ENCODE data around the gene GSTA2.
A peak's percentile ranks its signal among the peaks of the same experiment; 100 is the strongest.
"Not testable (repeated sequence)": the region's sequence is repeated elsewhere in the genome, so short reads cannot be mapped to it uniquely, and the experiment has no call there.

GSTA2 gene

DNA sequence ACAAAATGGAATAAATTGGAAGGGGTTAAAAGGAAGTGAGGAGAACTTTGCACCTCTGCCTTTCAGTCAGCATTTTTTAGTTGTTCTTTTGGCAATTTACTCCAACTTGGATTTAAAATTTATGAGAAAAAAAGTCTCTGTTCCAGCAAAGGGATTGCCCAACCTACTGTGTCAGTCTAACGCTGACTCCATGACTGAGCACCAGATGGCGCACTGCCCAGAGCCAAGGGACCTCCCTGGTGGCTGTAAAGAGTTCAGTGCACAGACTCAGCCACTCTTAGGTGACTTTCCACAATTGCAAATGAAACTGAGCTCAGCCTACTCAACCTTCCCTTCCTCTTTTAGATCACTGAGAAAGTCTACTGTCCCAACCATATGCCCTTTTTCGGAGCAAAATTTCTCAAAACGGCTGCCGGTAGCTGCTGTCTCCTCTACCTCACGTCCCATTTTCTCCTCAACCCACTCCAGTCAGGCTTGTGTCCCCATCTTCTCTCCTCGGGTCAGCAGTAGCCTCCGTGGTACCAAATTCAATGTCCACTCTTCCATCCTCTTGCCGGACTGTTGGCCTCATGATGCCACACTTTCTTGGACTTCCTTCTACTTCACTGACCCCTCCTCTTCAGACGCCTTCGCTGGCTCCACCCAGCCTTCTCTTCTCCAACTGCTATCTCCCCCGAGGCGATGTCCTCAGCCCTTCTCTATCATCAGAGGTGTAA is 38.7 kb downstream of the GSTA2 start:
- H3K27ac ChIP-seq = peak overlapping the region; percentile 63
- TF ChIP-seq, protein P1, sequence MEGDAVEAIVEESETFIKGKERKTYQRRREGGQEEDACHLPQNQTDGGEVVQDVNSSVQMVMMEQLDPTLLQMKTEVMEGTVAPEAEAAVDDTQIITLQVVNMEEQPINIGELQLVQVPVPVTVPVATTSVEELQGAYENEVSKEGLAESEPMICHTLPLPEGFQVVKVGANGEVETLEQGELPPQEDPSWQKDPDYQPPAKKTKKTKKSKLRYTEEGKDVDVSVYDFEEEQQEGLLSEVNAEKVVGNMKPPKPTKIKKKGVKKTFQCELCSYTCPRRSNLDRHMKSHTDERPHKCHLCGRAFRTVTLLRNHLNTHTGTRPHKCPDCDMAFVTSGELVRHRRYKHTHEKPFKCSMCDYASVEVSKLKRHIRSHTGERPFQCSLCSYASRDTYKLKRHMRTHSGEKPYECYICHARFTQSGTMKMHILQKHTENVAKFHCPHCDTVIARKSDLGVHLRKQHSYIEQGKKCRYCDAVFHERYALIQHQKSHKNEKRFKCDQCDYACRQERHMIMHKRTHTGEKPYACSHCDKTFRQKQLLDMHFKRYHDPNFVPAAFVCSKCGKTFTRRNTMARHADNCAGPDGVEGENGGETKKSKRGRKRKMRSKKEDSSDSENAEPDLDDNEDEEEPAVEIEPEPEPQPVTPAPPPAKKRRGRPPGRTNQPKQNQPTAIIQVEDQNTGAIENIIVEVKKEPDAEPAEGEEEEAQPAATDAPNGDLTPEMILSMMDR (conservative IDR thresholded peaks at IDR 0.05) = peak; percentile 68; the same call in 1 of the 2 replicates

DNA sequence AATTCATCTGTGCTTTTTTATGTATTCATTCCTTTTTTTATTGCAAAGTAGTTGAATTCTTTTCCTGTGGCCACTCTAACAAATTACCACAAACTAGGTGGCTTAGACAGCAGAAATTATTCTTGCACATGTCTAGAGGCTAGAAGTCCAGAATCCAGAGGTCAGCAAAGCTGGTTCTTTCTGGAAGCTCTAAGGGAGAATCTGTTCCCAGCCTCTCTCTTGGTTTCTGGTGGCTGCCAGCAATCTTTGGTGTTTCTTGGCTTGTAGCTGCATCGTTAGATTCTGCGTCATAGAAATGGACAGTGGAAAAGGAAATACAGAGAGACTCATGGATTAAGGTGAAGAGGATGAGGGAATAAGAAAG is 39.3 kb downstream of the GSTA2 start:
- TF ChIP-seq, protein P1 (conservative IDR thresholded peaks at IDR 0.05) = no peak
- H3K27ac ChIP-seq = no peak overlapping the region

DNA sequence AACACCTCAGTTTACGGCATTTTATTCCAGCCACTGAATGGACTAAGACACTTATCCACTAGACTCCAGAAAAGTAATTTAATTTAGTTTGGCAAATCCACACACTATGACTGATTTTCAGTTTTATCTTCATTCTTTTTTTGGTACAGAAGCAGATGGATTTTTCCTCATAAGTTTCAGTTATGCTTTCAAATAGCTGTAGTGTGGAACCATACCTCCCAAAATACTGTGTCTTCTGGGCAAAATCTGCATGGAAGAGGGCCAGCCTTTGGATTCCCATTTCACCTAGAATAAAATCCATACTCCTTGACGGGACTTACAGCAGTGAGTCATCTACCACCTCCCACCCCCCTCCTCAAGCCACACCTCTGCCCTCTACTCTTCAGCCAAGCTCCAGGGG is 43.0 kb downstream of the GSTA2 start:
- TF ChIP-seq, protein P1 (conservative IDR thresholded peaks at IDR 0.05) = no peak
- no peak overlapping the region for H3K27ac ChIP-seq

DNA sequence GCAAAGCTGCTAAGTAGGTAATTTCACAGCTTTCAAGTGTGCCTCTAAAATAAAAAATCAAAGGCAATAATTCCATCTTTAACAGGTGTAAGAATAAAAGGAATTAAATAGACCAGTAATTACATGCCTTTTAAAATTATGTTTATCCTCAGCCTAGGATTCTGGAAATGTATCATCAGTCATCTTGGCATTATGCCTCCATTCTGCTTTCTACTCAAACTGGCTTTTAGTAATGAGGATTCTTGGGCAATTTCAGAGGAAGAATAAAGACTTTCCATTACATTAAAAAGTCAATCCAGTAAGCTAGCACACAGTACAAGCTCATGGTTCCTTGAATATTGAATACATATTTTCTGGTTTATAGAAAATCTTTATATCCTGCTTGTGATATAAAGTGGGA is 44.7 kb downstream of the GSTA2 start:
- TF ChIP-seq, protein P1 (conservative IDR thresholded peaks at IDR 0.05) = no peak
- H3K27ac ChIP-seq = no peak overlapping the region

DNA sequence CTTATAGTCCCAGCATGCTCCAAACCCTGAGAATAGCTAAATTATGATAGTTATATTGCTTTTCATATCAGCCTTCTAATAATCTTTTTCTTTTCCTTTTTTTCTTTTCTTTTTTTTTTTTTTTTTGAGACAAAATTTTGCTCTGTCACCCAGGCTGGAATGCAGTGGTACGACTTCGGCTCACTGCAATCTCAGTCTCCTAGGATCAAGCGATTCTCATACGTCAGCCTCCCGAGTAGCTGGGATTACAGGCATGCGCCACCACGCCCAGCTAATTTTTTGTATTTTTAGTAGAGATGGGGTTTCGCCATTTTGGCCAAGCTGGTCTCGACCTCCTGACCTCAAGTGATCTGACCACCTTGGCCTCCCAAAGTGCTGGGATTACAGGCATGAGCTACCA is 48.5 kb downstream of the GSTA2 start:
- H3K27ac ChIP-seq = not testable (repeated sequence)

DNA sequence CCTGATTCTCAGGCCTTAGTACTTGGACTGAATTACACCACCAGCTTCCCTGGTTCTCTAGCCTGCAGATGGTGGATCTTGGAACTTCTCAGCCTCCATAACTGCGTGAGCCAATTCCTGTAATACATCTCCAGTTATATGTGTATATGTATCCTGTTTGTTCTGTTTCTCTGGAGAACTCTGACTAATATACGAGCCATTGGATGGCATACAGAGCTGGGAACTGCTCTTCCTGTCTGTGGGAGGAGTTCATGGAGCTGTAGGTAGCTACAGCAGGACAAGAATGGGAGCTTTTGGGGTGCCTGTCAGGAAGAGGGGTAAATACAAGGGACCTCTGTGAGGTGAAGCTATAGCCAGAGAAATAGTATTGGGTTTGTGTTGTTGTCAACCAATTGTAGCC is 51.1 kb downstream of the GSTA2 start:
- no peak overlapping the region for H3K27ac ChIP-seq
- TF ChIP-seq, protein P1 (conservative IDR thresholded peaks at IDR 0.05) = no peak

DNA sequence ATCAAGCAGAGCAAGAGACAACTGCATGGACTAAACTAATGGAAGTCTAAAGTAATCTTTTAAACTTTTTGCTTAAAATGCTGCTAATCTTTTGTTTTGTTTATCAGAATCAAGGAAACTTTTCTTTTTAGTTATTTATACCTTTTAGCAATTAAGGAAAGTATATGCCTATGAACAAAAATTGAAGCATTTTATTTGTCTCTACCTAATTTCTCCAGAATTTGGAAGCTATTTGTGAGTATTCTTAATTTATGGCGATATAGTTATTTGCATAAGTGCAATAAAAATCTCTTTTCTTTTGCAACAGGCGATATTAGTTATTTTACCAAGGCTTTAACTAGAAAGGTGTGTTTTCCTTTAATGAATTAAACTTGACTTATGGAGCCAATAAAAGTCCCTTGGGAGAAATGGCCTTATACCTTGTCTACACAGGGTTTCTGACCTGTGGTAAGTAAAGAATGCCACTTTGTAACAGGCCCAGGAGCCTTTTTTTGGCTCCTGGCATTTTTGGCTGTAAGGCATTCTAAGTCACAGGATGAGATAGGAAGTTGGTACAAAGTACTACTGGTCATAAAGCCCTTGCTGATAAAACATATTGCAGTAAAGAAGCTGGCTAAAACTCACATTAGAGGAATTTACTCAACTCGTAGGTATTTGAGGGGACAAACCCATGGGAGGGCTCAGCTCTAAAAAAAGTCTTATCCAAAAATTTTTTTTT is 55.2 kb downstream of the GSTA2 start:
- H3K27ac ChIP-seq = no peak overlapping the region
- TF ChIP-seq, protein P1 (conservative IDR thresholded peaks at IDR 0.05) = no peak

DNA sequence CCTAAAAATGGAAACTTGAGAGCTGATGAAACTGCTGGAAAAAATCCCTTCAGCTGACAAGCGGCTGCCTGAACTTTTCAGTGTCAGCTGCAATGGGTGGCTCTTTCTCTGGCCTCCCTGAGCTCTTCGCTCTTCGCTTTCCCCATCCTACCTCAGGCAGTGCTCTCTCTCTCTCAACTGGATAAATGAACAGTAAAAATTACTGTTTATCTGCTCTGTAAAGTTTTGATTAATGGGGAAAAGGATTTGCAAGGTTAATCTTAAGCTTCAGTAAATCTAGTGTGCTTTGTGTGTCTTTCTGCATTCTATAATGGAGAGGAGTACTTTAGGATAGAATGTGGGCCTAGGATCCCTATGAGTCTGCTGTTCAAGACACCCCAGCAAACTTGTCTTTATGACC is 57.3 kb downstream of the GSTA2 start:
- no peak overlapping the region for H3K27ac ChIP-seq
- TF ChIP-seq, protein P1 (conservative IDR thresholded peaks at IDR 0.05) = no peak

DNA sequence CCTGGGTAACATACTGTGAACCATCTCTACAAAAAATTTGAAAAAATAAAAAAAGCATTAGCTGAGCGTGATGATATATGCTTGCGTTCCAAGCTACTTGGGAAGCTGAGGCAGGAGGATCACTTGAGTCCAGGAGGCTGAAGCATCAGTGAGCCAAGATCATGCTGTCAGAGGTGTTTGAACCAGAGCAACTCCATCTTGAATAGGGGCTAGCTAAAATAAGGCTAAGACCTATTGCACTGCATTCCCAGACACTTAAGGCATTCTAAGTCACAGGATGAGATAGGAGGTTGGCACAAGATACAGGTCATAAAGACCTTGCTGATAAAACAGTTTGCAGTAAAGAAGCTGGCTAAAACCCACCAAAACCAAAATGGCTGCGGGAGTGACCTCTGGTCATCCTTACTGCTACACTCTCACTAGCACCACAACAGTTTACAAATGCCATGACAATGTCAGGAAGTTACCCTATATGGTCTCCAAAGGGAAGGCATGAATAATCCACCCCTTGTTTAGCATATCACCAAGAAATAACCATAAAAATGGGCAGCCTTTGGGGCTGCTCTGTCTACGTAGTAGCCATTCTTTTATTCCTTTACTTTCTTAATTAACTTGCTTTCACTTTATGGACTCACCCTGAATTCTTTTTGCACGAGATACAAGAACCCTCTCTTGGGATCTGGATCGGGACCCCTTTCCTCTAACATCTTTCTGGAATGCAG is 58.3 kb downstream of the GSTA2 start:
- H3K27ac ChIP-seq = not testable (repeated sequence)
